ENCODE results near the gene ARMC10.
"Not testable (repeated sequence)": the region's sequence is repeated elsewhere in the genome, so short reads cannot be mapped to it uniquely, and the experiment has no call there.

- TF ChIP-seq EZH2 (IDR thresholded peaks at IDR 0.05); POLR2AphosphoS5 (IDR thresholded peaks at IDR 0.05; ENCODE audit: borderline replicate concordance, low read depth, low read length): not testable (repeated sequence)
Observed at GRCh38 chr7:103095558-103095957, 20.6 kb downstream of the ARMC10 start.
